Uterus (tissue), 2 donors: Measurements from ENCODE around the gene UNC119.

Experiments used
- CTCF ChIP-seq, 4 experiments: fragments of 200-600 bp in 2 of 4; fragments of 450-650 bp in 2 of 4; sonication (generic) in 2 of 4; IDR thresholded peaks; one replicate each; pipeline ENCODE4 v1.5.1; 2016 to 2019; ENCODE audit warnings: antibody characterized with exemption in 4 of 4, mild to moderate bottlenecking in 2 of 4, moderate library complexity in 1 of 4
- POLR2A ChIP-seq, 2 donors: fragments of 450-650 bp; IDR thresholded peaks; one replicate each; pipeline ENCODE4 v1.6.1; 2016; ENCODE audit warnings: antibody characterized with exemption in 2 of 2, mild to moderate bottlenecking in 1 of 2, moderate library complexity in 1 of 2

DNA sequence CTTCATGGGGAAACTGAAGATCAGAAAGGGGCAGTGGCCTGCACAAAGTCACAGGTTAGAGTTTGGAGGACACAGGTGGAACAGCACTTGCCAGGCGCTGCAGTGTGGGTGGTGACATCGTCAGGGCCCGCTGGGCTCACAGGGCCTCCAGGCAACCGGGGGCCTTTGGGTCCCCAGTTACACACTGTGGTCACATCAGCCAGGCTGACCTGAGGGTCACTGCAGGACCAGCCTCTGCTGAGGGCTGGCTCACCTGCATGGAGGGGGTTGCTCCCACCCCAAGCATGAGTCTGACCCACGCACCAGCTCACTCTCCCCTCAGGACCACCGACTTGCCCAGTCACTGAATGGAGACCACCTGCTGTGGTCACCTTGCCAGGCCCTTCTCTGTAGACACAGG lies 29.2 kb downstream of the UNC119 start:
- TF ChIP-seq CTCF (IDR thresholded peaks at IDR 0.05) (no peak), POLR2A (IDR thresholded peaks at IDR 0.05) (no peak)
